HG03175 (cell line): ENCODE data around the gene SCMH1.
A peak's percentile ranks its signal among the peaks of the same experiment; 100 is the strongest.

Experiments
- ATAC-seq: cut with Tn5 transposase; IDR thresholded peaks from one replicate; pipeline ENCODE4 v1.9.1; 2021; ENCODE audit warnings: mild to moderate bottlenecking, moderate library complexity; ENCODE audit not compliant: unreplicated experiment

SCMH1 gene

DNA sequence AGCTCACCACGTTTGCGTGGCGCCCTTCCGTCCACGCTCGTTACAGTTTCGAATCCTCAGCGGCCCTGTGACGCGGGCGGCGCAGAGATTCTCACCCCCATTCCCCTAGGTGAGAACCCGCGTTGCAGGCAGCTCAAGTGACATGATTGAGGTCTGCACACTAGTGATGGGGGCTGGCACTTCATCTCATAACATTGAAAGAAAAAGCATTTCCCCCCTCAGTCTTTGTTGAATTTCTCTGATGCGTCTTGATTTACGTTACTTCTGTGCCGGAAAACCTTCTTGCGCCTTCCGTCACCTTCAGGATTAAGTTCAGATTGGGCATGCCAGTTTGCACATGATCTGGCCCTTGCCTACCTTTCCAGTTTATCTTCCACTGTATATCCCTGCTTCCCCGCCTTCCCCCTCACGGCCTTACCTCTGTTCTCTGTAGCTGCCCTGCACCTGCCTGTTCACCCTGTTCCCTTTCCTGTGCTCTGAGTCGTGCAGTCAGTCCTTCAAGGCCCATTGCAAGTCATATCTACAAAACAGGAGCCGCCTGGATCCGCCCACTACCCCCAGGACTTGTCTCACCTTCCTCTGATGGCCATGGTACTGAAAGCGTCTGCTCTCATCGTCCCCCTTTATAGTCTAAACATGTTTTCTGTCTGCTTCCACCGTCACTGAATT, 261.5 kb downstream of the SCMH1 start:
- ATAC-seq = peak; percentile 11

DNA sequence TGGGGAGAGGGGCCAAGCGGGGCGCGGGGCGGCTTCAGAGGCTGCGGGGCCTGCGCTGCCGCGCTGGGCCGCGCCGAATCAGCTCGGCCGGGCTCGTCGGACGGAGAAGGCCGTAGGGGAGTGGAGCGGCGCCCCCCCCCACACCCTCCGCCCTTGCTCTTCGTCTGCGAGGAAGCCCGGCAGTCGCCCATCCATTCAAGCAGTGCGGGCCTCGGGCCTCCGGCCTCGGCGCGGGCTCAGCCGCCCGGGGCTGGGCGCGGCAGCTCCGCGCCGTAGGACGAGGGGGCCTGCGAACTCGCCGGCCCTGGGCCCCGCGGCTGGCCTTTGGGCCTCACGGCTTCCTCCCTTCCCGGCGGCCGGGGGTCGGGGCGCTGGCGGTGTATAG, 262.0 kb downstream of the SCMH1 start:
- no peak for ATAC-seq

DNA sequence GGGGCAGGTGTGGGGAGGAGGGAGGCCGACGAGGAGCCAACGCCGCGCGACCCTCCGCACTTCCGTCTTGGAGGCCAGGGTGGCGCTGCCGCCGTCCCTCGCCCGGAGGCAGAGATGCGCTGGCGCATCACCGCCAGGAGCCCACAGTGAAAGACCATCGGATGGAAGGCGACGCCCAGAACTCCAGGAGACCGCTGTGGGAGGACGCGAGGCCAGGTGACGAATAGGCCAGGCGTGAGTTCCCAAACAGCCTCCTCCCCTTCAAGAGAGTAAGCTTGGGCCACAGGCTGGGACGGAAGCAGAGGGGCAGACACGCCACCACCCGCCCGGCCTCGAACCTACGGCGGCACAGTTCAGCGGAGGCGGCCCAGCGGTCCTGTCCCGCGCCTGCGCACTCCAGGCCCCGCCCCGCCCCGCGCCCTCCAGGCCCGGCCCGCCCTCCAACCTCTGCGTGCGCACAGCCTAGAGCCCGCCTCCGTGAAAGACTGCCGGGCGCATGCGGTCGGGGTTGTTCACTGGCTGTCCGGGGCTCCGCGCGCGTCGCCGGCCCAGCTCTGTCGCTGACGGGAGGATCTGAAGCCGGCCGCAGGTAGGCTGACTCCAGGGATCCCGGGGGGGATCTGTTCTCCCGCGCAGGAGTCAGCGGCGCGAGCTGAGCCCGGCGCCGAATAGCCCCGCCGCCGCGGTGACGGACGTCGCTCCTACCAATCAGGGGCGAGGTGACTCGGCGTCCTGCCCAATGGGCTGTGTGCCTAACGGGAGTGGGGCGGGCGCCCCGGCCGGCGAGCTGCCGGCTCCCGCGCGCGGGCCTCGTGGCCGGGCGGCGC, 262.7 kb downstream of the SCMH1 start, which contains the start of gene CTPS1:
CTPS1 (plus strand) TSS at position 456 of the 827 bp plus-strand sequence. CDS start 3,595 bp downstream, outside the sequence.
- peak; percentile 89 for ATAC-seq

DNA sequence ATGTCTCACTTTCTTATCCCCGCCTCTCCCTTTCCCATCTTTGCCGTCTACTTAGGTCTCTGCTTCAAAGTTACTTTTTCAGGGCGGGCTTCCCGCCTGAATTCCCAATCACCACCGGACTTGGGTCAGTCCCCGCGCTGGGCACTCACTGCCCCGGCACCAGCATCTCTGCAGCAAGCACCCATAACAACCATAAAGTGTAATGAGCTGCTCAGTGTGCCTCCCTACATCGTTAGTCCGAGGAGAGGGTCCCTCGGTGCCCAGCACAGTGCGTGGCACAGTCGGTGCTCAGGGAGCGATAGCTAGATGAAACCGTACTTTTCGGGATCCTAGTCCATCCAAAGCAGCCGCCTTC, 263.2 kb downstream of the SCMH1 start:
- no peak for ATAC-seq

DNA sequence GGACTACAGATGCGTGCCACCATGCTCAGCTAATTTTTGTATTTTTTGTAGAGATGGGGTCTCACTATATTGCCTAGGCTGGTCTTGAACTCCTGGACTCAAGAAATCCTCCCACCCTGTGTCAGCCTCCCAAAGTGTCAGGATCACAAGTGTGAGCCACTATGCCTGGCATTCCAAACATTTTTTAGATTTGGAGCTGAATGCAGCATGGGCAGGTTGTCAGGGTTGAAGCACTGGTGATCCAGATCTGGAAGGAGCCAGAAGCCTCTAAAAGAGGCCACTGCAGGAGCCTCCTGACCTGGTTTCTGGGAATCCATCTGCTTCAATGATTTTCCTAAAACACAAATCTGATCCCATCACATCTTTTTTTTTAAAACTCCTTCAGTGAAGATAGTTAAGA, 264.4 kb downstream of the SCMH1 start:
- no peak for ATAC-seq
